Measurements from ENCODE around the gene PLXDC2.

DNA sequence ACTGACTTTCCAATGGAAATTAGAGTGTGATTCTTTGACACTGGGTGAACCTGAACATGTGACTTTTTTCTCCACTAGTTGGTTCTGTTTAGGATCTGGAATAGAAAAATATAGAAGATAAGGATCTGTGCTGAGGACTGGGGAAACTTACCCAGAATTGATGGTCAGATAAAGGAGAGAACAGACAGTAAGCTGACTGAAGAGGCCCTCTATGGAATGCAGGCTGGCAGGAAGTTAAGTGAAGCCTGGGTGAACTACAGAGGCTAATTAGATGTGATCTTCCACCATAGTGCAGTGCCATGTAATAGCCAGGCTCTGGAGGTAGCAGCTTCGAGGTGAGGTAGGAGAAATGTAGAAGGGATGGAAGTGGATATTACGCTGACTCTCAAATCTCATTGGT is 455.3 kb downstream of the PLXDC2 start:
- TF ChIP-seq ZNF274 (IDR thresholded peaks at IDR 0.05; ENCODE audit: low read length) (no peak), ZNF274 (tag by site-specific recombination; IDR thresholded peaks at IDR 0.05; ENCODE audit: borderline replicate concordance) (no peak), ZNF133 (tag by site-specific recombination; IDR thresholded peaks at IDR 0.05) (no peak), TCF7L2 (IDR thresholded peaks at IDR 0.05; ENCODE audit: borderline replicate concordance, low read depth, low read length) (no peak), YY2 (tag by site-specific recombination; IDR thresholded peaks at IDR 0.05) (no peak), ZNF48 (tag by site-specific recombination; IDR thresholded peaks at IDR 0.05) (no peak), ZNF521 (tag by site-specific recombination; IDR thresholded peaks at IDR 0.05) (no peak), ZNF121 (tag by site-specific recombination; IDR thresholded peaks at IDR 0.05) (no peak), ZBTB49 (tag by site-specific recombination; IDR thresholded peaks at IDR 0.05; ENCODE audit: low read depth) (no peak), YY1 (tag by site-specific recombination; IDR thresholded peaks at IDR 0.05) (no peak), ZNF202 (tag by site-specific recombination; IDR thresholded peaks at IDR 0.05; ENCODE audit: borderline replicate concordance) (no peak)
- TF ChIP-seq, protein P1, sequence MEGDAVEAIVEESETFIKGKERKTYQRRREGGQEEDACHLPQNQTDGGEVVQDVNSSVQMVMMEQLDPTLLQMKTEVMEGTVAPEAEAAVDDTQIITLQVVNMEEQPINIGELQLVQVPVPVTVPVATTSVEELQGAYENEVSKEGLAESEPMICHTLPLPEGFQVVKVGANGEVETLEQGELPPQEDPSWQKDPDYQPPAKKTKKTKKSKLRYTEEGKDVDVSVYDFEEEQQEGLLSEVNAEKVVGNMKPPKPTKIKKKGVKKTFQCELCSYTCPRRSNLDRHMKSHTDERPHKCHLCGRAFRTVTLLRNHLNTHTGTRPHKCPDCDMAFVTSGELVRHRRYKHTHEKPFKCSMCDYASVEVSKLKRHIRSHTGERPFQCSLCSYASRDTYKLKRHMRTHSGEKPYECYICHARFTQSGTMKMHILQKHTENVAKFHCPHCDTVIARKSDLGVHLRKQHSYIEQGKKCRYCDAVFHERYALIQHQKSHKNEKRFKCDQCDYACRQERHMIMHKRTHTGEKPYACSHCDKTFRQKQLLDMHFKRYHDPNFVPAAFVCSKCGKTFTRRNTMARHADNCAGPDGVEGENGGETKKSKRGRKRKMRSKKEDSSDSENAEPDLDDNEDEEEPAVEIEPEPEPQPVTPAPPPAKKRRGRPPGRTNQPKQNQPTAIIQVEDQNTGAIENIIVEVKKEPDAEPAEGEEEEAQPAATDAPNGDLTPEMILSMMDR (tag by site-specific recombination; IDR thresholded peaks at IDR 0.05) = no peak
- TF ChIP-seq, protein P2, sequence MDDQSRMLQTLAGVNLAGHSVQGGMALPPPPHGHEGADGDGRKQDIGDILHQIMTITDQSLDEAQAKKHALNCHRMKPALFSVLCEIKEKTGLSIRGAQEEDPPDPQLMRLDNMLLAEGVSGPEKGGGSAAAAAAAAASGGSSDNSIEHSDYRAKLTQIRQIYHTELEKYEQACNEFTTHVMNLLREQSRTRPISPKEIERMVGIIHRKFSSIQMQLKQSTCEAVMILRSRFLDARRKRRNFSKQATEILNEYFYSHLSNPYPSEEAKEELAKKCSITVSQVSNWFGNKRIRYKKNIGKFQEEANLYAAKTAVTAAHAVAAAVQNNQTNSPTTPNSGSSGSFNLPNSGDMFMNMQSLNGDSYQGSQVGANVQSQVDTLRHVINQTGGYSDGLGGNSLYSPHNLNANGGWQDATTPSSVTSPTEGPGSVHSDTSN (CRISPR knock-in tag; IDR thresholded peaks at IDR 0.05) = no peak
- TF ChIP-seq, protein P3, sequence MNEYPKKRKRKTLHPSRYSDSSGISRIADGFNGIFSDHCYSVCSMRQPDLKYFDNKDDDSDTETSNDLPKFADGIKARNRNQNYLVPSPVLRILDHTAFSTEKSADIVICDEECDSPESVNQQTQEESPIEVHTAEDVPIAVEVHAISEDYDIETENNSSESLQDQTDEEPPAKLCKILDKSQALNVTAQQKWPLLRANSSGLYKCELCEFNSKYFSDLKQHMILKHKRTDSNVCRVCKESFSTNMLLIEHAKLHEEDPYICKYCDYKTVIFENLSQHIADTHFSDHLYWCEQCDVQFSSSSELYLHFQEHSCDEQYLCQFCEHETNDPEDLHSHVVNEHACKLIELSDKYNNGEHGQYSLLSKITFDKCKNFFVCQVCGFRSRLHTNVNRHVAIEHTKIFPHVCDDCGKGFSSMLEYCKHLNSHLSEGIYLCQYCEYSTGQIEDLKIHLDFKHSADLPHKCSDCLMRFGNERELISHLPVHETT (tag by site-specific recombination; IDR thresholded peaks at IDR 0.05) = no peak
- TF ChIP-seq, protein P4, sequence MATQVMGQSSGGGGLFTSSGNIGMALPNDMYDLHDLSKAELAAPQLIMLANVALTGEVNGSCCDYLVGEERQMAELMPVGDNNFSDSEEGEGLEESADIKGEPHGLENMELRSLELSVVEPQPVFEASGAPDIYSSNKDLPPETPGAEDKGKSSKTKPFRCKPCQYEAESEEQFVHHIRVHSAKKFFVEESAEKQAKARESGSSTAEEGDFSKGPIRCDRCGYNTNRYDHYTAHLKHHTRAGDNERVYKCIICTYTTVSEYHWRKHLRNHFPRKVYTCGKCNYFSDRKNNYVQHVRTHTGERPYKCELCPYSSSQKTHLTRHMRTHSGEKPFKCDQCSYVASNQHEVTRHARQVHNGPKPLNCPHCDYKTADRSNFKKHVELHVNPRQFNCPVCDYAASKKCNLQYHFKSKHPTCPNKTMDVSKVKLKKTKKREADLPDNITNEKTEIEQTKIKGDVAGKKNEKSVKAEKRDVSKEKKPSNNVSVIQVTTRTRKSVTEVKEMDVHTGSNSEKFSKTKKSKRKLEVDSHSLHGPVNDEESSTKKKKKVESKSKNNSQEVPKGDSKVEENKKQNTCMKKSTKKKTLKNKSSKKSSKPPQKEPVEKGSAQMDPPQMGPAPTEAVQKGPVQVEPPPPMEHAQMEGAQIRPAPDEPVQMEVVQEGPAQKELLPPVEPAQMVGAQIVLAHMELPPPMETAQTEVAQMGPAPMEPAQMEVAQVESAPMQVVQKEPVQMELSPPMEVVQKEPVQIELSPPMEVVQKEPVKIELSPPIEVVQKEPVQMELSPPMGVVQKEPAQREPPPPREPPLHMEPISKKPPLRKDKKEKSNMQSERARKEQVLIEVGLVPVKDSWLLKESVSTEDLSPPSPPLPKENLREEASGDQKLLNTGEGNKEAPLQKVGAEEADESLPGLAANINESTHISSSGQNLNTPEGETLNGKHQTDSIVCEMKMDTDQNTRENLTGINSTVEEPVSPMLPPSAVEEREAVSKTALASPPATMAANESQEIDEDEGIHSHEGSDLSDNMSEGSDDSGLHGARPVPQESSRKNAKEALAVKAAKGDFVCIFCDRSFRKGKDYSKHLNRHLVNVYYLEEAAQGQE (tag by site-specific recombination; IDR thresholded peaks at IDR 0.05) = no peak
